ENCODE data around the gene MYZAP.

The MYZAP gene

DNA sequence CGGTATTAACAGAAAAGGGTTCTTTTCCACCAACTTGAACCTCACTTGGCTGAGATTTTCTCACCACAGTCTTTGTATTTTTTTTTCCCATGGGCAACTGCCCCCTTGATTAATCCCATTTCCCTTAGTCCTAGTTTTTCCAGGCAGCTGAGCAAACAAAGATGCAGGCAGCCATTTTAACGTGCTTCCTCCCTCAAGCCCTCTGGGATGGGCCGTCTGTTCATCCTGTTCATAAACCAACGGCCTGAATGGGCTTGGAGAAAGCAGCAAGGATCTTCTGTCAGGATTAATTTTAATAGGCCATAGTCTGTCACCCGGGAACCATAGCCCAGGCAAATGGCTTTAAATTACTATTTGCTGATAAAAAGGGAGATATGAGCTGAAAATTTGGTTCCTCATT lies 104.4 kb downstream of the MYZAP start:
- DNase-seq (ENCODE audit: low read depth, low spot score): no peak

DNA sequence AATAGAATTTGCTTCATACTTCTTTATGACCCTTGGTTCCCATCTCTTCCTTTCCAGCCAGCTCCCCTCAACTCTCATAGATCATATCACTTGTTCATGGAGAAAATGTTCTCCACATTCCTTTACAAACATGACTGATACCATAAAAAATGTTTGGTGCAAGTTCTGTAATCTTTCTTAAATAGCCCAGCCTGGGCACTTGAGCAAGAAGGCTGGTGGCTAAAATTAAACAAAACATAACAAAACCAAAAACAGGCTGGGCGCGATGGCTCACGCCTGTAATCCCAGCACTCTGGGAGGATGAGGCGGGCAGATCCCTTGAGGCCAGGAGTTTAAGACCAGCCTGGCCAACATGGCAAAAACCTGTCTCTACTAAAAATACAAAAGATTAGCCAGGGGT lies 105.9 kb downstream of the MYZAP start:
- DNase-seq (ENCODE audit: low read depth, low spot score): no peak

DNA sequence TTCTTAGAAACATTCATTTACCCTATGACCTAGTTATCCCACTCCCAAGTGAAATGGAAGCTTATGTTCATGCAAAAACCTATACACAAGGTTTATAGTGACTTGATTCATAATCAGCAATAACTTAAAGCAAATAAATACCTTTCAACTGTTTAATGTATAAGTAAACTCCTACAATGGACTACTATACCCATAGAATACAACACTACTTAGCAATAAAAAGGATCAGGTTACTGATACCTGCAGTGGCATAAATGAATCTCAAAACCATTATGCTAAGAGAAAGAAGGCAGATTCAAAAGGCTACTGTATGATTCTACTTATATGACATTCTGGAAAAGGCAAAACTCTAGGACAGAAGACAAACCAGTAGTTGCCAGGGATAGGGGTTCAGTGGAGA lies 106.5 kb downstream of the MYZAP start:
- no peak for DNase-seq (ENCODE audit: low read depth, low spot score)

DNA sequence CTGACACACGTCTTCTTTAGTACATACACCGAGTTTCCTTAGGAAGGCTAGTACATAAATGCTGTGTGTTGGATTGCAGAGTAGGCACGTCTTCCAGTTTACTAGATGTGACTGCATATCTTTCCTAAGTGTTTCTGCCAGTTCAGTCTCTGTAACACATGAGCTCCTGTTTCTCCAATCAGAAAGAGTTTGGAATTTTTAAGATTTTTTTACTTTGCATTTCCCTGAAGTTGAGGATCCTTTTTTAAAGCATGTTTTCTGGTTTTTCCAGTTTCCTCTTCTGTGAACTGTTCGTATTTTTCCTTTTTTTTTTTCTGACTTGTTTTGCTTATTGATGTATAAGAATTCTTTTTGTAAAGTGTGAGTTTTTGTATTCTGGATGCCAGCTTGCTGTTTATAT lies 107.3 kb downstream of the MYZAP start:
- no peak for DNase-seq (ENCODE audit: low read depth, low spot score)

DNA sequence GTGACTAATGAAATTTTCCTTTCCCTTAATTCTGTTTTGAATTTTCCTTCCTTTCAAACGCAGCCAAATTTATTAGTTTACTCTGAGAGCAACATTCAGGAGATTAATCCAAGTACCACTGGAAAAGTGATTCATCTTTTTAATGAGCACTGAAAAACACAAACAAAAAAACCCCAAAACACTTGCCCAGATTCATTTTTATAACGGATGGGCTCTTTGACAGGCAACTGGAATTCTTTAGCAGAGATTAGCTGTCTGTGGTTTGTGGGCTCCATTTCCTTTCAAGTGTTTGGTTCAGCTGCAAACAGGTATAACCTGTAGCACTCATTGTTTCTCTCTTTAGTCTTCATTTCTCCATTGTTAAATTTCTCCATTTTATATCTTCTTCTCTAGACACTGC lies 111.7 kb downstream of the MYZAP start:
- DNase-seq (ENCODE audit: low read depth, low spot score): no peak

DNA sequence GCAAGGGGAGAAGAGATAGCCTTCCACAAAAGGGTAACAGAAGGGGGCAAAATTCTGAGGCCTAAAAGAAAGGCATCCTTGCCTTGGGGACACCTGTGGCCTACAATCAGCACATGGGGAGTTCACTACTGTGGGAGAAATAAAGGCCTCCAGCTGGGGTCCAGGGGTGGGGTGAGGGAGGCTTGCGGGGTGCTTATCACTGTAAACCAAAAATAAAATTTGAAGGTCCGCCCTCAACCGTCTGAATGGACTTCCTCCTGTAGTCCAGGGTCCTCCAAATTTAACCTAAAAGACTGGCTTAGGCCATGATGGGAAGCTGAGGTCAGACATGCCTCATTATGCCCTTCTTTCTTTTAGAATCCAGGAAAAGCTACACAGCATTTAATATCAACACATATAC lies 112.7 kb downstream of the MYZAP start:
- DNase-seq (ENCODE audit: low read depth, low spot score): no peak

DNA sequence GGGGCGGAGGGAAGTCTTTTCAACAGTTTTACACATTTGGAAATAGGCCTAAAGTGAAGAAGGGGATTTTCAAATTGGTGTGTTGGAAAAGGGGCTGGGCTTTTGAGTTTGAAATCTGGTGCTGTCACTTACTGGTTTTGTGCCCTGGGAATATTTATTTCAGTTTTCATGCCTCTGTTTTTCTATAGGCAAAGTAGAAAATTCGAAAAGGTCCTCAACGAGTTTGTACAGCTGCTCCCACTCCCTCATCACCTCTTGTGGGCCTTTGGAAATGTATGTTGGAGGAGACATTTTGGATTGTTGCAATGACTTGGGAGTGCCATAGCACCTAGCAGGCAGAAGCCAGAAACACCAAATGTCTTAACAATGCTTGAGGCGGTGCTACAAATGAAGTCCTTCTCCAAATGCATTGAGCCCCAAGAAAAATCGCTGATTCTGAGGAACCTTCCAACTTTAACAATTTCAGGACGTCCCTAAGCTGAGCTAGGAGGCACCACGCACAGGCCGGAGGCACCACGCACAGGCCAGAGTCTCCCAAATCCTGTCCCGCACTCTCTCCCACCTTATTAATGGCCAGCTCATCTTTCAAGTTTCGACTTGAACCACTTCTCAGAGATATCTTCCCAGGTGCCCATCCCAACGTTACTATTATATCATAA lies 114.2 kb downstream of the MYZAP start:
- DNase-seq (ENCODE audit: low read depth, low spot score): no peak

DNA sequence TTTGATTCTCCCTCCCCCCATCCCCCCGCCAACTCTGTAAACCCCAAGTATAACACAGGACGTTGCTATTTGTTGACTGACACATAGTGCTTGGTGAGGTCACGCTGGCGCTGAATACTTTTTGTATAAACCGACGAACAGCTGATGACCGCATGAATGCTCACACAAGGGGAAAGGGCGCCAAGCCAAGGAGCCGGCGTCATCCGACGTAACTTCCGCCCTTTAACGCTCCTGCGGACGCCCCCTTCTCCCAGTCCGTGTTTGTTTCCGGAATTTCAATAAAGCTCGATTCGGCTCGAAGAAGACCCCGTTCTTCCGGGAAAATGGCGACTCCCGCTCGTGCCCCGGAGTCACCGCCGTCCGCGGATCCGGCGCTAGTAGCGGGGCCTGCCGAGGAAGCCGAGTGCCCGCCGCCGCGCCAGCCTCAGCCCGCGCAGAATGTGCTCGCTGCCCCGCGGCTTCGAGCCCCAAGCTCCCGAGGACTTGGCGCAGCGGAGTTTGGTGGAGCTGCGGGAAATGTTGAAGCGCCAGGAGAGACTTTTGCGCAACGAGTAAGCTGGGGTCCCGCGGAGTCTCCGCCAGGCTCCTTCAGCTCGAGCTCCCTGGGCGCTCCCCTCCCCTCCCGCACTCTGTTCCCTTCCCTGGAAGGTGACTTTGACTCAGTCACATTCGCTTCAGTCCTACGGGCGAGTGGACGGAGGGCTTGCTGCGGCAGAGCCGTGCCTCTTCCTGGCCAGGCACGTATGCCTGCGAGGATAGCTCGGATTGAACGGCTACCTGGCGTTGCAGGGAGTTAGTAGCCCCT lies 114.9 kb downstream of the MYZAP start, which contains the start of gene POLR2M:
POLR2M (plus strand) TSS at position 310 of the 805 bp plus-strand sequence; CDS start at position 439, 129 bp downstream.
- peak; percentile 78 for DNase-seq (ENCODE audit: low read depth, low spot score)

DNA sequence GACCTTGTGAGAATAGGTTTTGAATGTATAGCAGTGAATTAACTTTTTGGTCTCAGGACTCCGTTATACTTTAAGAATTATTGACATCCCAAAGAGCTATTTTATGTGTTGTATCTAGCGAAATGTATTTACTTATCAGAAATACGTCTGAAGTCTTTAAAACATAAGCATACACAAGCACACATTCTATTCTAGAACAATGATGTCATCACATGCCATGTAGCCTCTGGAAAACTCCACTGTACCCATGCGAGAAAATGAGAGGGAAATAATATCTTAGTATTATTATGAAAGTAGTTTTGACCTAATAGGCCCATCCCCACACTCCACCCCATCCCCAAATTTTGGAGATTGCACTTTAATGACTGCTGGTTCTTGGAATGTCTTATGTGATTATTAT lies 116.3 kb downstream of the MYZAP start:
- no peak for DNase-seq (ENCODE audit: low read depth, low spot score)

DNA sequence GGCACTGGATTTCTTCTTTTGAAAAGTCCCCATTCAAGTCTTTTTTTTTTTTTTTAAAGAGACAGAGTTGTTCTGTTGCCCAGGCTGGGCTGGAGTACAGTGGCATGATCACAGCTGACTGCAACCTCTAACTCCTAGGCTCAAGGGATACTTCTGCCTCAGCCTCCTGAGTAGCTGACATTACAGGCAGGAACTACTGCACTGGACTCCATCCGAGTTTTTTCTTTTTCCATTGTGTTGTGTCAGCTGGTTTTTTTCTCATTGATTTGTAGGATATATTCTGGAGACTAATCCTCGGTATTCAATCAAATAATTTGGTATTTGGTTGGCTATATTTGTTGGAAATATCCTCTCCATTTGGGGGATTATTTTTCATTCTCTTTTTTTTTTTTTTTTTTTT lies 126.6 kb downstream of the MYZAP start:
- DNase-seq (ENCODE audit: low read depth, low spot score): no peak

DNA sequence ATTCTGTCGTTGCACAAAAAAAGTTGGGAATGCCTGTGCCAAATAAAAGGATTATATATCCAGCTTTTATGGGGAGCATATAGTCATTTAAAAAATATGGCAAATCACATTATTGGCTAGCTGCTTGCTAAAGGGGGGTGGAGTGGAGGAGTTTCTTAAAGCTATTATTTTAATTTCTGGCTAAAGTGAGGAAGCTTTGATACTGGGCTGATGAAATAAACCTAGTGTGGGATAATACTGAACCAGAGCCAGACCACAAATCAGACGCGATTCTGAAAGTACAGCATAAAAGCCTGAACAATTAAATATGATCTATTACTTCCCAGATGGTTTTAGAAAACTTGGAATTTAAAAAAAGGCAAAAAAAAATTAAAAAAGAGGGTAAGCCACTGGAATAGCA lies 129.2 kb downstream of the MYZAP start:
- no peak for DNase-seq (ENCODE audit: low read depth, low spot score)

DNA sequence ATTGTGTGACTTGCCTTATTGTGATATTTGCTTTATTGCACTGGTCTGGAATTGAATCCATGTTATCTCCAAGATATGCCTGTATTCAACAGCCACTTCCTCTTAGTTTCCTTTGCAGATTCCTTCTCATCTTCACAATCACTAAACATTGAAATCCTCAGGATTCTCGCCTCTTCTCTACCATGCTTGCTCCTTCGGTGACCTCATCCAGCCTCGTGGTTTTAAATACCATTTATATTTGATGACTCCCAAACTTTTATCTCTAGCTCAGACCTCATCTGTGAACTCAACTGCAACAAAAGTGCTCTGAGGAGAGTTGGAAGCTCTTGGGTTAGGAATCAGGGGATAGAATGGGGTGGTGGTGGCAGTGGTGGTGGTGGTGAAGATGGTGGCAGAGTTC lies 134.7 kb downstream of the MYZAP start:
- DNase-seq (ENCODE audit: low read depth, low spot score): no peak

DNA sequence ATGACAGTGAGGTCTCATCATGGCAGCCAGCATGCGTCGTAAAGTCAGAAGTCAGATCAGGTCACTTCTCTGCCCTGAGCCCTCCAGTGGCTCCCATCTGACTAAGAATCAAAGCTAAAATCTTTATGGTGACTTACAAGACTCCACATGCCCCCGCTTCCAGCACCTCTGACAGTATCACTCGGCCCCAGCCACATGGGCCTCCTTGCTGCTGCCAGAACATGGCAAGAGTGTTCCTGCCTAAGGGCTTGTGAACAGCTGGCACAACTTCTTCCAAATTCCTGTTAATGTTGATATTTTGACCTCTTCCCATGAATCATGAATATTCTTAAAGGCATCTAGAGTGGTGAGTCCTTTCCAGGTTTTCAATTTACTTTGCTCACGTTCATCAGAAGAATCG lies 135.3 kb downstream of the MYZAP start:
- DNase-seq (ENCODE audit: low read depth, low spot score): no peak

DNA sequence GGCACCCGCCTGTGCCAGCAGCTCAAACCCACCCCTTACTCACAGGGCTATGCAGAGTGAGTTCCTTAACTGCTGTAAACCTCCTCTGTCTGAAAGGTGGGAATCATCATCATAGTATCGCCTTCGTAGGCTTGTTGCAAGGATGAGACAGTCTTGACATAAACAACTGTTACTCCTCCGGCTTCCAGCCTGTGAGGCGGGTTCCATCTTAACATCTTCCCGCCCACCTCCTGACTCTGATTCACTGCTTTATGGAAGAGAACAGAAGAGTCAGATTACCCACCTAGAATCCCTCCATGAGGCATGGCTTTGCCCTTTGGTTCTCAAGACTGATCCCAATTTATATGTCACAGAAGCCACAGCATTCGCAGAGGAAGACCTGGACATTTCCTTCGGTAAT lies 136.7 kb downstream of the MYZAP start:
- DNase-seq (ENCODE audit: low read depth, low spot score): no peak

DNA sequence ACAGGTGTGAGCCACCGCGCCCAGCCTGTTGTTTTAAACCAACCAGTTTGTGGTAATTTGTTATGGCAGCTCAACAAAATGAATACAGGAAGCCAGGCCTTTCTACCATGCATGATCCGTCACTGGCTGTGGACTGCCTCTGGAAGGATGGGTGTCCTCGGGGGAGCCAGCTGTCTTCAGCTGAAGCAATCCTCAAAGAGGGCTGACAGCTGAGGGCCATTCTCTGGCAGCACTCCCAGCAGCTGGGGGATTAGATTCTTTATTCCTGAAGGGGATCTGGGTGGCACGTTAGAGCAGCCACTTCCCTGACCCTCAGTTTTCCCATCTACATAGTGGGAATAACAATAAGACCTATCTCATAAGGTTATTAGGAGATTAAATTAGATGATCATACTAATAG lies 139.2 kb downstream of the MYZAP start:
- no peak for DNase-seq (ENCODE audit: low read depth, low spot score)

DNA sequence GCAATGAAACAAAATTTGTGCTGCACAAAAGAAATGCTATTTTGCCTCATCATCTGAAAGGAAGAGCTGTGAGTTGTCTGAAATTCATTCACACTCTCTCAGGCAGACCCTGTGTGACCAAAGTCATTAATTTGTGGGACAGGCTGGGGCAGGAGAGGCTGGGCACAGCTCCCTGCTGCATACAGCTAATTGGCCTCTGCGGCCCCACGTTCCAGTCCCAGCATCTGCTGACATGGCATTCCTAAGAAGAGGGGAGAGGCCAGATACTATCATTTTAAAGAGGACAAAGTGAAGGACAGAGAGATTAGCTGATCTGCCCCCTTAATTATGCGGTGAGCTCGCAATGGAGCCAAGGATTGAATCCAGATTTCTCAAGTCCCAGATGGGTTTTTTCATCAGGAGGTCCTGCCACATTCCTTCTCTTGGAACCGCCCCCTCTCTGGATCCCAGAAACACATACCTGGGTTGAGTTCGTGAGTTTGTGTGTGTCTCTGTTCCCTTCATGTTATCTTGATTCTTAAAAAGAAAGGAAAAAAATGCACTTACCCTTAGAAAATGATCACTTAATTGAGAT lies 139.9 kb downstream of the MYZAP start:
- no peak for DNase-seq (ENCODE audit: low read depth, low spot score)

DNA sequence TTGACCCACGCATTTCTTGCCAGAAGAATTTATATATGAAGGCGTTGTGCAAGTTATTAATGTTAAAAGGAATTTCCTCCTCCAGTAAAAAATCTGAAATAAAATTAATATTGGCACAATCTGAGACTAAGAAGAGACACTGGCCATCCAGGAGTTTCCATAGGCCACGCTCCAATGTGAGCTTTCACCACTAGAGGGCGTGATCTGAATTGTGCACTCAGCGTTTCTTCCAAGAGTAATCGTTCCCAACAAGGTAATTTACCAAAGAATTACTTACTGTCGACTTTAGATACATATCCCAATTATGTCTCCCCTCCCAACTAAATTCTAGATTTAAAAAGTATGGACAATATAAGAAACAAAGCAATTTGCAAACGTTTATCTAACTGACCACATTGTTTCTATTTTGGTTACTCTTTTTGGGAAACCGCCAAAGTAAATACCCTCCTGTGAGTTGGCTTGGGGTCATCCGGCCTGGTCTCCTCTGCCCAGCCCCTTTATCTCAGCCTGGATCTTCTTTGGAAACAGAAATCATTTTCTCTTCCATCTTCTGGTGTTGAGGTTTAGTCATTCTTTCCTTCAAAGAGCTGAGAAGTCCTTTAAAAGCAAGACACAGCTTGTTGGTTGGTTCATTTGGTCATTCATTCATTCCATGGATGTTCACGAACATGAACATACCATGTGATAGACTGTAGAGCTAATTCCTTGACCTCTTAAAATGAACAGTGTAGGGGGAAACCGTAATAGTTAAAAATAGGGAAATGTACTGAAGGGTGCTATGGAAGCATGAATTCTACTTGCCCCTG lies 141.0 kb downstream of the MYZAP start:
- peak; percentile 17 for DNase-seq (ENCODE audit: low read depth, low spot score)

DNA sequence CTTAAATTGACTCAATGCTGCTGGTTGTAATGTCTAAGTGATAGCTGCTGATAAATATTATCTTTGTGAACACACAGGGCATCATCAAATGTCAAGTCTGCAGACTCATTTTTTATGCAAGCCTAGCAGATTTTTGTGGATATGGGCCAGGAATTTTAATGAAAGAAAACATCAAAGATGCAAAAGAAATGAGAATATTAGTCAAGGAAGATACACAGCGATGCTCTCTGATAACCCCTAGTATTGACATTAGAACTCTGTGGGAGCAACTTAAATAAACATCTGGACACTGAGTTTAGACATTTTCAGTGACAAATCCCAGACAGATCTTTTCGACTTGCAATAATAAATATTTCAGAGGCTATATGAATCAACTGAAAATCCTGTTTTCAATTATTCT lies 143.2 kb downstream of the MYZAP start:
- DNase-seq (ENCODE audit: low read depth, low spot score): no peak
